Karpas-422 (cell line): ENCODE data around the gene STK32A. TPM values are rescaled to one million over a fixed set of nuclear protein-coding genes. Genes with fewer than 3 reads are reported as not detected.
A peak's percentile ranks its signal among the peaks of the same experiment; 100 is the strongest.

Source experiments
- DNase-seq: peaks from one replicate; pipeline ENCODE4 v3.0.0-alpha.2; 2015
- H2AFZ ChIP-seq: fragments of 200-600 bp; sonication (generic); 2 replicates; pipeline ENCODE4 v1.6.1; 2014; ENCODE audit warnings: antibody characterized with exemption, low read length, mixed read lengths
- H3K27ac ChIP-seq: fragments of 200-600 bp; sonication (generic); 2 replicates; pipeline ENCODE4 v1.5.1; 2014; ENCODE audit warnings: mild to moderate bottlenecking, low read length, moderate library complexity
- H3K27me3 ChIP-seq: fragments of 200-600 bp; sonication (generic); 2 replicates; pipeline ENCODE4 v1.6.1; 2014; ENCODE audit warnings: low read length, mixed read lengths
- H3K36me3 ChIP-seq: fragments of 200-600 bp; sonication (generic); 2 replicates; pipeline ENCODE4 v1.6.1; 2014; ENCODE audit warnings: low read length, mixed read lengths; ENCODE audit not compliant: insufficient read depth
- H3K4me1 ChIP-seq: fragments of 200-600 bp; sonication (generic); 2 replicates; pipeline ENCODE4 v1.6.1; 2014; ENCODE audit warnings: mild to moderate bottlenecking, low read length, mixed read lengths
- H3K4me2 ChIP-seq: fragments of 200-600 bp; sonication (generic); 2 replicates; pipeline ENCODE4 v1.6.1; 2014; ENCODE audit warnings: low read length, low read depth, mild to moderate bottlenecking; ENCODE audit not compliant: poor library complexity, severe bottlenecking
- H3K4me3 ChIP-seq: fragments of 200-600 bp; sonication (generic); 2 replicates; pipeline ENCODE4 v1.5.1; 2014; ENCODE audit warnings: mild to moderate bottlenecking, antibody characterized with exemption, low read length, mixed read lengths
- H3K79me2 ChIP-seq: fragments of 200-600 bp; sonication (generic); 2 replicates; pipeline ENCODE4 v1.6.1; 2014; ENCODE audit warnings: mild to moderate bottlenecking, low read length, mixed read lengths
- H3K9ac ChIP-seq: fragments of 200-600 bp; sonication (generic); 2 replicates; pipeline ENCODE4 v1.6.0; 2014; ENCODE audit warnings: low read length
- H3K9me2 ChIP-seq: fragments of 200-600 bp; sonication (generic), shearing (Covaris generic); replicated peaks from 2 replicates; pipeline ENCODE4 v1.6.0; 2014; ENCODE audit warnings: mild to moderate bottlenecking, low read length, moderate library complexity; ENCODE audit not compliant: insufficient read depth
- H3K9me3 ChIP-seq: fragments of 300-700, 200-600 bp; sonication (generic); 2 replicates; pipeline ENCODE4 v1.6.1; 2014; ENCODE audit warnings: low read length, mixed read lengths
- H4K20me1 ChIP-seq: fragments of 200-600 bp; sonication (generic); 2 replicates; pipeline ENCODE4 v1.6.1; 2014; ENCODE audit warnings: mild to moderate bottlenecking, antibody characterized with exemption, low read length, low read depth; ENCODE audit not compliant: insufficient read depth
- total RNA-seq: library from RNA; depleted of rRNA; stranded (reverse); fragments of >200 nt; shearing (Covaris generic); gene quantifications from 2 replicates; pipeline ENCODE4 v1.2.3, GENCODE V29; 2014; ENCODE audit warnings: low replicate concordance

Gene STK32A
- total RNA-seq, 1 experiment from 2014 or later: not detected

GRCh38 chr5:147310059-147310704 is 75.4 kb downstream of the STK32A start:
- Histone ChIP-seq H3K9me3 (no peaks in the 10 kb centered on the region), H4K20me1 (no peaks in the 10 kb centered on the region), H3K4me1 (no peaks in the 10 kb centered on the region), H3K79me2 (no peaks in the 10 kb centered on the region), H3K9me2 (no peaks in the 10 kb centered on the region), H3K27me3 (no peaks in the 10 kb centered on the region), H3K4me3 (no peak overlapping the region), H3K9ac (no peak overlapping the region), H2AFZ (no peak overlapping the region), H3K4me2 (no peak overlapping the region), H3K27ac (no peak overlapping the region), H3K36me3 (no peaks in the 10 kb centered on the region)
- no peak for DNase-seq

GRCh38 chr5:147317978-147318684 is 83.3 kb downstream of the STK32A start:
- Histone ChIP-seq H3K9me2 (no peaks in the 10 kb centered on the region), H2AFZ (no peak overlapping the region)
- DNase-seq: no peak

GRCh38 chr5:147321569-147321968 is 86.7 kb downstream of the STK32A start:
- H3K27me3 ChIP-seq: no peaks in the 10 kb centered on the region

More at GRCh38 chr5:147317978-147318684, 83.3 kb downstream of the STK32A start:
- Histone ChIP-seq H3K9me3 (no peaks in the 10 kb centered on the region), H3K4me2 (no peak overlapping the region), H3K9ac (no peak overlapping the region), H3K27me3 (no peaks in the 10 kb centered on the region), H3K79me2 (no peaks in the 10 kb centered on the region), H3K36me3 (no peaks in the 10 kb centered on the region), H4K20me1 (no peaks in the 10 kb centered on the region), H3K4me3 (no peak overlapping the region), H3K4me1 (no peaks in the 10 kb centered on the region), H3K27ac (no peak overlapping the region)

GRCh38 chr5:147327421-147327820 is 92.6 kb downstream of the STK32A start:
- H3K9me3 ChIP-seq: no peaks in the 10 kb centered on the region
- H3K4me3 ChIP-seq: no peak overlapping the region
- no peak overlapping the region for H3K4me2 ChIP-seq
- H4K20me1 ChIP-seq: no peaks in the 10 kb centered on the region
- H3K4me1 ChIP-seq: no peaks in the 10 kb centered on the region
- H3K79me2 ChIP-seq: no peaks in the 10 kb centered on the region
- no peaks in the 10 kb centered on the region for H3K27me3 ChIP-seq
- no peak overlapping the region for H2AFZ ChIP-seq
- no peaks in the 10 kb centered on the region for H3K9me2 ChIP-seq
- H3K9ac ChIP-seq: no peak overlapping the region
- H3K27ac ChIP-seq: no peak overlapping the region
- no peak for DNase-seq
- H3K36me3 ChIP-seq: no peaks in the 10 kb centered on the region

More at GRCh38 chr5:147321569-147321968, 86.7 kb downstream of the STK32A start:
- Histone ChIP-seq H2AFZ (no peak overlapping the region), H3K4me3 (no peak overlapping the region), H3K9me2 (no peaks in the 10 kb centered on the region), H3K9me3 (no peaks in the 10 kb centered on the region), H3K9ac (no peak overlapping the region), H3K27ac (no peak overlapping the region), H3K4me1 (no peaks in the 10 kb centered on the region), H3K4me2 (no peak overlapping the region), H4K20me1 (no peaks in the 10 kb centered on the region), H3K79me2 (no peaks in the 10 kb centered on the region), H3K36me3 (no peaks in the 10 kb centered on the region)
- DNase-seq: no peak

- H2AFZ ChIP-seq: no peak overlapping the region
- no peaks in the 10 kb centered on the region for H3K36me3 ChIP-seq
- H3K9me2 ChIP-seq: no peaks in the 10 kb centered on the region
- no peak for DNase-seq
- no peaks in the 10 kb centered on the region for H3K79me2 ChIP-seq
- no peaks in the 10 kb centered on the region for H4K20me1 ChIP-seq
- no peaks in the 10 kb centered on the region for H3K27me3 ChIP-seq
- H3K4me1 ChIP-seq: no peaks in the 10 kb centered on the region
- H3K4me2 ChIP-seq: no peak overlapping the region
- H3K27ac ChIP-seq: no peak overlapping the region
- no peak overlapping the region for H3K9ac ChIP-seq
- H3K9me3 ChIP-seq: no peaks in the 10 kb centered on the region
- no peak overlapping the region for H3K4me3 ChIP-seq
These were observed 93.1 kb downstream of the STK32A start for GRCh38 chr5:147327905-147328304.

- no peak for DNase-seq
- Histone ChIP-seq H3K9me2 (no peaks in the 10 kb centered on the region), H3K36me3 (no peaks in the 10 kb centered on the region), H3K27ac (no peak overlapping the region), H3K4me3 (no peak overlapping the region), H3K4me2 (no peak overlapping the region), H3K9me3 (no peaks in the 10 kb centered on the region), H3K4me1 (no peaks in the 10 kb centered on the region), H2AFZ (no peak overlapping the region), H3K27me3 (no peaks in the 10 kb centered on the region), H4K20me1 (no peaks in the 10 kb centered on the region), H3K9ac (no peak overlapping the region), H3K79me2 (no peaks in the 10 kb centered on the region)
These were observed 97.8 kb downstream of the STK32A start for GRCh38 chr5:147332658-147333057.

- H4K20me1 ChIP-seq: no peaks in the 10 kb centered on the region
- H3K9me3 ChIP-seq: no peaks in the 10 kb centered on the region
- DNase-seq: no peak
- no peaks in the 10 kb centered on the region for H3K4me1 ChIP-seq
- no peaks in the 10 kb centered on the region for H3K79me2 ChIP-seq
- no peak overlapping the region for H3K9ac ChIP-seq
- no peak overlapping the region for H3K4me3 ChIP-seq
- H3K9me2 ChIP-seq: no peaks in the 10 kb centered on the region
- H3K4me2 ChIP-seq: no peak overlapping the region
- H2AFZ ChIP-seq: no peak overlapping the region
- H3K36me3 ChIP-seq: no peaks in the 10 kb centered on the region
- no peaks in the 10 kb centered on the region for H3K27me3 ChIP-seq
- no peak overlapping the region for H3K27ac ChIP-seq
These were observed 102.0 kb downstream of the STK32A start for GRCh38 chr5:147336876-147337275.

GRCh38 chr5:147339313-147339712 is 104.5 kb downstream of the STK32A start:
- Histone ChIP-seq H3K4me3 (no peak overlapping the region), H3K9me2 (no peaks in the 10 kb centered on the region), H3K27me3 (no peaks in the 10 kb centered on the region), H3K27ac (no peak overlapping the region), H2AFZ (no peak overlapping the region), H3K79me2 (no peaks in the 10 kb centered on the region), H3K36me3 (no peaks in the 10 kb centered on the region), H3K9ac (no peak overlapping the region), H4K20me1 (no peaks in the 10 kb centered on the region), H3K9me3 (no peaks in the 10 kb centered on the region), H3K4me2 (no peak overlapping the region), H3K4me1 (no peaks in the 10 kb centered on the region)
- DNase-seq: peak; percentile 54
